ENCODE measurements around the gene GTPBP1. TPM values are rescaled to one million over a fixed set of nuclear protein-coding genes. Genes with fewer than 3 reads are reported as not detected.

GTPBP1 gene
- polyA plus RNA-seq, 3 donors from 2014 or later, result 13.0 to 35.5 (median 15.4) TPM

Other genes with a start within 250 kb of the GTPBP1 start
- gene KDELR3, start 237.8 kb upstream of the GTPBP1 start, polyA plus RNA-seq, result under 1 TPM in 1 of 3 donors, not detected in 2; 0.56 TPM
- 10 to 100 TPM; 25.9 to 59.1 (median 26.9) TPM for gene DDX17, start 199.6 kb upstream of the GTPBP1 start, polyA plus RNA-seq
- gene DMC1, start 135.8 kb upstream of the GTPBP1 start, polyA plus RNA-seq, result 1 to 10 TPM in 1 of 3 donors, under 1 TPM in 1, not detected in 1; 0.33 to 1.5 TPM
- gene FAM227A, start 49.6 kb upstream of the GTPBP1 start, polyA plus RNA-seq, result not detected
- 1 to 10 TPM; 1.0 to 5.1 (median 4.5) TPM for gene CBY1, start 49.3 kb upstream of the GTPBP1 start, polyA plus RNA-seq
- gene TOMM22, start 24.0 kb upstream of the GTPBP1 start, polyA plus RNA-seq, result 10 to 100 TPM; 56.0 to 94.4 (median 68.8) TPM
- gene JOSD1, start 5.0 kb upstream of the GTPBP1 start, polyA plus RNA-seq, result 10 to 100 TPM; 10.6 to 17.9 (median 11.2) TPM
- gene SUN2, start 50.1 kb downstream of the GTPBP1 start, polyA plus RNA-seq, result 100 to 1,000 TPM; 444 to 668 (median 473) TPM
- gene DNAL4, start 88.2 kb downstream of the GTPBP1 start, polyA plus RNA-seq, result 10 to 100 TPM; 16.7 to 16.9 (median 16.8) TPM
- 1 to 10 TPM in 1 of 3 donors, under 1 TPM in 2; 0.59 to 1.4 (median 0.66) TPM for gene NPTXR, start 138.1 kb downstream of the GTPBP1 start, polyA plus RNA-seq
- 10 to 100 TPM in 1 of 3 donors, 1 to 10 TPM in 2; 5.2 to 16.1 (median 6.3) TPM for gene CBX6, start 166.3 kb downstream of the GTPBP1 start, polyA plus RNA-seq